LHCN-M2 (cell line): Measurements from ENCODE around the gene GPR132. TPM values are rescaled to one million over a fixed set of nuclear protein-coding genes. Genes with fewer than 3 reads are reported as not detected.
"Not testable (repeated sequence)": the region's sequence is repeated elsewhere in the genome, so short reads cannot be mapped to it uniquely, and the experiment has no call there.

ENCODE experiments used
- DNase-seq: peaks from one replicate; pipeline ENCODE4 v3.0.0-alpha.2; 2012; ENCODE audit warnings: low read depth
- polyA plus RNA-seq: library from polyadenylated mRNA; unstranded; fragments of >200 nt; gene quantifications from one replicate; pipeline ENCODE4 v1.2.1, GENCODE V29; 2012; ENCODE audit warnings: missing spikeins
- total RNA-seq: library from RNA; depleted of rRNA; stranded (reverse); fragments of >200 nt; gene quantifications from 2 replicates; pipeline ENCODE4 v1.2.3, GENCODE V29; 2014; rRNA removed

Gene GPR132, protein sequence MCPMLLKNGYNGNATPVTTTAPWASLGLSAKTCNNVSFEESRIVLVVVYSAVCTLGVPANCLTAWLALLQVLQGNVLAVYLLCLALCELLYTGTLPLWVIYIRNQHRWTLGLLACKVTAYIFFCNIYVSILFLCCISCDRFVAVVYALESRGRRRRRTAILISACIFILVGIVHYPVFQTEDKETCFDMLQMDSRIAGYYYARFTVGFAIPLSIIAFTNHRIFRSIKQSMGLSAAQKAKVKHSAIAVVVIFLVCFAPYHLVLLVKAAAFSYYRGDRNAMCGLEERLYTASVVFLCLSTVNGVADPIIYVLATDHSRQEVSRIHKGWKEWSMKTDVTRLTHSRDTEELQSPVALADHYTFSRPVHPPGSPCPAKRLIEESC
- total RNA-seq, result not detected in 2 replicates
- polyA plus RNA-seq, result not detected

DNA sequence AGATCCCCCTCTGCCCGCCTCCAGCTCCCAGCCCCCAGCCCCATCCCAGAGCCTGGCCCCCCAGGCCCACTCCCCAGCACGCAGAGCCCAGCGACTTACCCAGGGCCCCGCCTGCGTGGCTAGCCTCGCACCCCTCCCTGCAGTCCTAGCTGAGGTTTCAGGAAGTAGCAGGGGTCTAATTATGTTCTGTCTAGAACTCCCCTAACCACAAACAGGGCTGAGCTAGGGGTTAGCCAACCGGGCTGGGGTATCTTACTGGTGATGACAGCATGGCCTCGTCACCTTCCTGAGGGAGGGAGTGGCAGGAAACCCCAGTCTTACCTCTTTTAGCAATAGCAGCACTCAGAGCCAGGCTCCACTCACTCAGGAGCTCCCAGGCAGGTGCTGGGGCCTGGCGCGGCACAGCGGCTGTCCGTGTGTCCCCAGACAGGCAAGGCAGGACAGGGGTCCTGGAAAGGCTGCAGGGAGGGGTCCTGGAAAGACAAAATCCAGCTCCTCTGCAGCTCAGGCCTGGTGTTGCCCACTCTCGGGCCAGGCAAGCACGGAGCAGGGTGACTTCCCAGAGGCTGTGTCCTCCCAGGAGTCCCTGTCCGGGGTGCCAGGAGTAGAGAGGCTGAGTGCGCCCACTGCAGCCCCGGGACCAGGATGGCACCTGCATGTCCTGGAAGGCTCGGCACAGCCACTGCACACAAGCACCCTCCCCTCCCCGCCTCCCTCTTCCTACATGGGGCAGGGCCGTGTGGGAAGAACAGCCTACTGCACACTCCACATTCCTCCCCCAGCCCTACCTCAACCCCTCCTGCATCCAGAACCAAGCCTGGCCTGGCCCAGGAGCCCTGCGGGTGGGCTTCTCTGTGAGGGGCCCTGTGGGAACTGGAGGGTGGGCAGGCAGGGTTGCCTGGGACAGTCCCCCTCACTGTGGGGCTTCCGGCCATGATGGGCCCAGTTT, at the start of gene GPR132:
Gene GPR132 (minus strand): TSS at position 151 of the 949 bp plus-strand sequence. CDS start 10,010 bp downstream, outside the sequence.
- no peak for DNase-seq

DNA sequence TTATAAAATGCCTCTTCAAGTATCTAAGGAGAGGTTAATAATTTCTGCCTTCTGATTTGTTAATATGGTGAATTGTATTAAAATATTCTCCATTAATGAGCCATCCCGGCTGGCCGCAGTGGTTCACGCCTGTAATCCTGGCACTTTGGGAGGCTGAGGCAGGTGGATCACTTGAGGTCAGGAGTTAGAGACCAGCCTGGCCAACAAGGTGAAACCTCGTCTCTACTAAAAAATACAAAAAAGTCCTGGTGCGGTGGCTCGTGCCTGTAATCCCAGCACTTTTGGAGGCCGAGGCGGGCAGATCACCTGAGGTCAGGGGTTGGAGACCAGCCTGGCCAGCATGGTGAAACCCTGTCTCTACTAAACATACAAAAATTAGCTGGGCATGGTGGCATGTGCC, 44.0 kb upstream of the GPR132 start:
- not testable (repeated sequence) for DNase-seq

DNA sequence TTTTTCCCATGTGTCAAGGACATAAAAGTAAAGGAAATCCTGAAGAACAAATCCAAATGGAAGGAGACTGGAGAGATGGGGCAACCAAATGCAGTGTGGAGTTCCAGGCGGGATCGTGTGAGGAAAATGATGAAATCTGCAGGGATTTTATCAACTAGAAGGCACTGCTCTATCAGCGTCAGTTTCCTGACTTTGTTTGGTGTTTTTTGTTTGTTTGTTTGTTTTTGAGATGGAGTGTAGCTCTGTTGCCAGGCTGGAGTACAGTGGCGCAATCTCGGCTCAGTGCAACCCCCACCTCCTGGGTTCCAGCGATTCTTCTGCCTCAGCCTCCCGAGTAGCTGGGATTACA, 43.3 kb upstream of the GPR132 start:
- no peak for DNase-seq

DNA sequence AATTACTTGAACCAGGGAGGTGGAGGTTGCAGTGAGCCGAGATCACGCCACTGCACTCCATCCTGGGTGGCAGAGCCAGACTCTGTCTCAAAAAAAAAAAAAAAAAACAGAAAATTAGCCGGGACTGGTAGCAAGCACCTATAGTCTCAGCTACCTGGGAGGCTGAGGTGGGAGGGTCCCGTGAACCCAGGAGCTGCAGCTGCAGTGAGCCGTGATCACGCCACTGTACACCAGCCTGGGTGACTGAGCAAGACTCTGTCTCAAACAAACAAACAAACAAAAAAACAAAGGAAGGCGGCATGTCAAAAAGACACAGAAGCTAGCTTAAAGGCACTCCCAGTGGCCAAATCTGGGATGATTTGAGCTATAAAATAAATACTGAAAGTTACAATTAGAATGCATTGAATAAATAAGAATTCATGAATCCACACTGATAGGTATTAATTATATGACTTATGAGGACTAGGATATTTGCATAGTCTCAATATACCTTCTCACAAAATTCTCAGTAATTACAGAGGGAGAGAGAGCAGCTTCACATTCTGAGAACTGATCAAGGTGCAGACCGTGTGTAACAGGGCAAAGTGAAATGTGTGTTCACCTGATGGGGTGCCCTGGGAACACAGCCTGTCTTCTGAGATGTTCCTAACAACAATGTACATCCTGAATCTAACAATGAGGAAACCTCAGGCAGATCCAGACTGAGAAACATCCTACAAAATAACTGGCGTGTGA, 42.7 kb upstream of the GPR132 start:
- no peak for DNase-seq

DNA sequence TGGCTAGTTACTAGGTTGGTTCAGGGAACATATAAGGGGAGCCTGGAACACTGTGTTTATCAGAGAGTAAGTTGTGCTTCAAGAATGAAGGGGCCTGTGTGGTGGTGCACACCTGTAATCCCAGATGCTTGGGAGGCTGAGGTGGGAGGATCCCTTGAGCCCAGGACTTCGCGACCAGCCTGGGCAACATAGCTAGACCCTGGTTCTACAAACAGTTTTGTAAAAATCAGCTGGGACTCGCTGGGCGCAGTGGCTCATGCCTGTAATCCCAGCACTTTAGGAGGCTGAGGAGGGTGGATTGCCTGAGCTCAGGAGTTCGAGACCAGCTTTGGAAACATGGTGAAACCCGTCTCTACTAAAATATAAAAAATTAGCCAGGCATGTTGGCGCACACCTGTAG, 42.1 kb upstream of the GPR132 start:
- no peak for DNase-seq

DNA sequence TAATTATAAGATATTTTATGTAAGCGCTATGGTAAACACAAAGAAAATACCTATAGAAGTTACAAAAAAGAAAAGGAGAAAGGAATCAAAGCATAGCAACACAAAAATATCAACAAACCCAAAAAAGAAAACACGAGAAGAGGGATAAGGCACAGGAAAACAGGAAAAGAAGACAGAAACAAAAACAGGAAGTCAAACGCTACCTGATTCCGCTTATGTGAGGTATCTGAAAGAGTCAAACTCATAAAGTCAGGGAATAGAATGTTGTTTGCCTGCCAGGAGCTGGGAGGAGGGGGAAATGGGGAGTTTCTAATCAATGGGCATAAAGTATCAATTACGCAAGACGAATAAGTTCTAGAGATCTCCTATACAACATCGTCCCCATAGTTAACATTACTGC, 39.9 kb upstream of the GPR132 start:
- no peak for DNase-seq

DNA sequence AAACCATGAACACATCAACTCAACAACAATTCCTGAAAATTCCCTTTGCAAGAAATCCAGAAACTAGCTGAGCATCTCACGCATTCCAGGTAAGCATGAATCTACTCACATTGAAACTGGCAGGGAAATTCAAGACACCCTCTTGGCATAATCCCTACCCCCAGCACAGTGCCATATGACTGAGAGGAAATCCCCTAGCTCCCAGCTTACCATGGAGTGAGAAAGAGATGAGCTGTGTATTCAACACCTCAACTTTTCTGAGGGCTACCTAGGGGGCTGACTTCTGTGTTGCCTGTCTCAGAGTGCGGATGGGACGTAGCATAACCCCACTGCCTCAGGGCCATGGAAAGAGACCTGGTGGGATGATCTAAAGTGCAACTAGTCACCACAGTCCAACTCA, 37.7 kb upstream of the GPR132 start:
- DNase-seq, result no peak

DNA sequence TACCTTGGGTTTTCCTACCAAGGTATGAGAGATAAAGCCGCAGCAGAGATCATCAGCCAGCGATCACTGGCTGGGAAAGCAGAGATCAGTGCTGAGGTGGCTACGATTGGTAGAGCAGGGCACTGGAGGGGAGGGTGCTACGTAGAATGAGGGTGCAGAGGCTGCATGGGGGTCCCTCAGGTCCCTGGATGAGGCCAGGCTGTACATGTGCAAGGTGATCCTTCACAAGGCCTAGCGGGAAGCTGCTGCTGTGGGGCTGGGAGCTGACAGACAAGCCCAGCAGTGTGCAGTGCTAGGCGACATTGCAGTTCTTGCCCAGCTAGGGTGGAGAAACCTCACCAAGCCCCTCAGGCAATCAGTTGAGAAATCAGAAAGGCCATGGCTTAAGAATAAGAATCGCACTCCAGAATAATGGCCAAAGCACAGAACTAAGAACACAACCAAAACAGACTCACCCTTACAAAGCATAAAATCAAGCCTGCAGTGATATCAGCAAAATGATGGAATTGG, 37.2 kb upstream of the GPR132 start:
- no peak for DNase-seq

DNA sequence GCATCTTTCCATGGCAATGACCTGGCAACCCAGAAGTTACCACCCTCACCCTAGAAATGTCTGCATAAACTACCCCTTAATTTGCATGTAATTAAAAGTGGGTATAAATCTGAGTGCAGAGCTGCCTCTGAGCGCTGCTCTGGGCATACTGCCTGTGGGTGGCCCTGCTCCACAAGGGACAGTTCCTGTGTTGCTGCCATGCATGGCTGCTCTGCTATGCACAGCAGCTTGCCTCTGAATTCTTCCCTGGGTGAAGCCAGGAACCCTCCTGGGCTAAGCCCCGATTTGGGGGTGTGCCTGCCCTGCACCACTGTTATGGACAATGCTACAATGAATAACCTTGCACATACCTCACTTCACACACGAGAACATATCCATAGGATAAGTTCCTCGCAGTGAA, 35.7 kb upstream of the GPR132 start:
- DNase-seq, result no peak

DNA sequence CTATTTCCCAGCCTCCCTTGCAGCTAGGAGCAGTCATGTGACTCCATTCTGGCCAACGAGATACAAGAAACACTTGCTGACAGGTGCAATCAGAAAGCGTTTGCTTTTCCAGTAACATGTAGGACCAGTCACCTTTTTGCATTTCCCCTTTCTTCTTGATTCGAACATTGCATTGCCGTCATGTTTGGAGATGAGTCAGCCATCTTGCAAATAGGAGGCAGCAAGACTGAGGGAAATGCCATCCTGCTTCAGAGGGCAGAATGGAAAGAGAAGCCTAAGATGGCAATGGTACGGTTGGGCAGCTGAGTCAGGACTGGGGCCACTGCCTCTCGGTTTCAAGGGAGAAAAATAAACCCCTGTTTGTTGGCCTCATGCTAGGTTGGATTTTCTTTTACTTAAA, 34.5 kb upstream of the GPR132 start:
- no peak for DNase-seq

DNA sequence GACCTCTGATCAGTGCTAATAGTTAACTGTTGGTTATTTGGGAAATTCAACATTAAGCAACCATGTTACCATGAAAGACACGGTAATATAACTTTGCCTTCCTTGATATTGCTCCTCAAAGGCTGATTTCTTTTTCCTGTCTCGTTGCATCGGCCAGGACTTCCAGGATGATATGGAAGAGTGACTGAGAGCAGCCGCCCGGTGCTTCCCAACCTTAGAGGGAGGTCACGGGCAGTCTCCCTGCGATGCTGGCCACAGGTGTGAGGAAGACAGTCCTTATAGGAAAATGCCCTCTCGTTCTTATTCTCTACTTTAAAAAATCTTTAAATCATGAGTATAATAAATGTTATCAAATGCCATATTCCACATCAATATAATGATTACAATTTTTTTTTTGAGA, 33.1 kb upstream of the GPR132 start:
- DNase-seq, result no peak

DNA sequence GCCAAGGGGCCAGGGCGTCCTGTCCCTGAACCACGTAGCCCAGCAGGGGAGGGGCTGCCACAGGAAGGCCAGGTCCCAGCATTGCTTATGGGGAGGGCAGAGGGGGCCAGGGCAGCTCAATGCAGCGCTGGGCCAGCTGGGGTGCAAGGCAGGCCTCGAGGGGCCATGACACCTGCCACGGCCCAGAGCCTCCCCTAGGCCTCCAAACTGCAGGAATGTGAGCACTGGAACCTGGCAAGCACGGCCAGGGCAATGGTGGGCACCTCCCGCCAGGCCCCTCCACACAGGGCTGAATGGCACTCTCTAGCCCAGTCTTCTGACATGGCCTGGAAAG, 32.5 kb upstream of the GPR132 start:
- DNase-seq, result no peak

DNA sequence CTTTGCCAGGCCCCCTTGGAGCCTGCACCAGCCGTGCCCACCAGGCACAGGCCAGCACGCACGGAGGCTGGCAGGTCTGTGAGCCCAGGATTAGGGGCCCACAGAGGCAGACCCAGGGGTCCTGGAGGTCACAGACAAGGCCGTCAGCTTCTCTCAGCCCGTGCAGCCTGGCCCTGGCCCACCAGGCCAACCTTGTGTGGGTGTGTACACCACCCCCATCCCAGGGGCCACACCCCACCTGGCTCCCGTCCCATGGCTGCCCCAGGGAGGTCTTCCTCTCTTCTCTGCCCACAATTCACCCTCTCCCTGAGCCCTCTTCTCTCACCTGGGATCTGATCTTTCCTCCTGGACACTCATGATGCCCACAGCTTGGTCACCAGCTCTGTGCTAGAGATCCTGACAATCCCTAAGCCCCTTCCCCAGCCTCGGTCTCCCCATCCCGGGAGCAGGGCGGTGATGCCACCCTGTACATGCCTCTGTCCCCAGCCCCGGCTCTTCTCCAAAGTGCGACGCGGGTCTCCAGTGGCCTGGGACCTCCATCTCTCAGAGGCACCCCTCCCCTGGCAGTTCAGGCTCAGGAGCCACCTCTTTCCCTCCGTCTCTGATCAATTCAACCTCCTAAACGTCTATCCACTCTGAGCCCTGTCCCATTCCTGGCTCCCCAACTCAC, 31.1 kb upstream of the GPR132 start:
- DNase-seq, result no peak

DNA sequence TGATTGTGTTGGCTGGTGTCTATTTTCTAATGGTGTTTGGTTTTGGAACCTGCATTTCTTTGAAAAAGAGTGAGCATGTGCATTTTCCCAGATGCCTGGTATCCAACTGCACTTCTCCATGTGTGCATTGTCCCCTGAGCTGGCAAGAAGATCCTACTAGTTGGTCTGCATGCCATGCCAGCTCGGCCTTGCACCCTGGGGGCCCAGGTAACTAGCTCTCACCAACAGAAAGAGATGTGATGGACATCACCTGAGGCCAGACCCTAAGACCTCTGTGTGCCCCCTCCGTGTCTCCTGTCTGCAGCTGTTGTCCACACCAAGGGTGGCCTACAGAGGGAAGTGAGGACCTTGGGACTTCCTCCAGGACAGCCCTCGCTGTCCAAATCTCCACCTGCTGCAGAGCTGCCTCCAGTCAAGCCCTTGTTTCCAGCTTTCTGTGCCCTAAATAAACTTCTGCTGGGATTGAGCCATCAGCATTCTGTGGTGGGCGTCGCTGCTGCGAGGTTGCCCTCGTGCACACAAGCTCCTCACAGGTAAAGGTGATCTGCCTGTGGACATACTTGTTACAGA, 30.1 kb upstream of the GPR132 start:
- DNase-seq, result no peak

DNA sequence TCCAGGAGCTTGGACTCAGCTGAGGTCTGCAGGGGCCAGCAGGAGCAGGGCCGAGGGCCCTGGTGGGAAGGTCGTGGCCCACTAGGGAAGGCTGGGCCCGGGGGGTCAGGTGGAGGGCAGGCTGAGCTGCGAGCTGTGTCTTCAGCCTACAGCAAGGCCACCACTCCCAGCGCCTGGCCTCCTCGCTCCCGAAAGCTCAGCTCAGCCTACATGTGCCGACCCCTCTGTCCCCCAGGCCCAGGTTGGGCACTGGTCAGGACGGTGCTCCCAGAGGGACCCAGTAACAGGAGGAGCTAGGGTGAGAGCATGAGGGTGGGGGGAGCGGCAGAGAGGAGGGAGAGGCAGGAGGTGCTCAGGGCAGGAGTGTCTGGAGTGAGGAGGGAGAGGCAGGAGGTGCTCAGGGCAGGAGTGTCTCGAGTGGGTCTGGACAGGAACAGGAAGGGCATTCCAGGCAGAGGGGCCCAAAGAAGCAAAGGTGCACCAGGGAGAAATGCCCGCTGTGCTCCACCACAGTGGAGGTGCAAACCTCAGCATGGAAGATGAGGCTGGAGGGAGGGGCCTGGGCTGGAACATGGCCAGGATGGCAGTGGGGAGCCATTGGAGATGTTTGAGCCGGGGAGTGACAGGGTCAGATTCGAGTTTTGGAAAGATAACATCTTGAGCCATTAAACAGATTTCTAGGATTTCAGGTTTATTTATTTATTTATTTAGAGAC, 29.1 kb upstream of the GPR132 start:
- no peak for DNase-seq

DNA sequence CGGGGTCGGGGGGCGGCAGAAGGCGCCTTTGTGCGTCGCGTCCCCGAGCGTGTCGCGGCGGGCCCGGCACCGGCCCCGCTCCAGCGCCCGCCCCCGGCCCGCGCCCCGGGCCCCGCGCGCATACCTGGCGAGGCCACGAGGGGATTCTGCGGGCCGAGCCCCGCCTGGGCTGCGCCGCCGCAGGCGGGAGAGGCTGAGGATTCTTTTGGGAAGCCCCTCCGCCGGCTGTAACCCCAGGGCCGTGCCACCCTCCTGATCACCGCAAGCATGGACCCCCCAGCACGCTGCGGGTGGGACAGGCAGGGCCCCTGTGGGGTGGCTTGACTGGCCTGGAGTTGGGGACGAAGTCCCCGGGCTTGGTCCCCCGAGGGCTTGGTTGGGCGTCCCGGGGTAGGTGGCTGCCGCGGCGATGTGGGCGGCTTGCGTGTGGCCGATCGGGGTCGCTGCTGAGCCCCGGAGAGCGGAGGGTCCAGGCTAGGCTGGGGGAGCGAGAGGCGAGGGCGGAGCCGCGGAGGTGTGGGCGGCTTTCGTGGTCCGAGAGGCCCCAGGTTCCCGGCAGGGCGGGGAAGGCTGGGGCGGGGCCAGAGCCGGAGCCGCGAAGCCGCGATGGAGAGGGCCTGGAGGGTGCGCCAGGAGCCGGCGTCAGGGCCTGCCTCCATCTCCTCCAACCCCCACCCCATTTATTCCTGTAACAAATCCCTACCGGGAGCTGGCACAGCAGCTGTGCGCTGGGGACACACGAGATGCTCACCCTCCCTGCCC, 28.4 kb upstream of the GPR132 start:
- no peak for DNase-seq

DNA sequence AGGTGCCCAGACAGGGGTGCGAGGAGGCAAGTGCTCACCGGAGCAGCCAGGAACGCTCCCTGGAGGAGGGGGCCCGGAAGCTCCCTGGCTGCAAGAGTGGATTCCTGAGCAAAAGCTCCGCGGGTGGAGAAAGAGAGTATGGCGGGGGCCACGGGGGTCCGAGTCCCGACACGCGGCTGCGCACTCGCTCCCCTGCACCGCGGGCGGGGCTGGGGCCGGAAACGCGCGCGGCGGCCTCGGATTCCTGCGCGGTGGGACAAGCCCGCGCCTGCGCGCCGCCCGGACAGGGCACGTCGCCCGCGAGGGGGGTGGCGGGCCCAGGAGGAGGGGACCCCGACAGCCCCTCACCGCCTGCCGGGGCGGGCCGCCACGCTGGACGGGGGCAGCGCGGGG, 27.8 kb upstream of the GPR132 start:
- DNase-seq, result no peak

DNA sequence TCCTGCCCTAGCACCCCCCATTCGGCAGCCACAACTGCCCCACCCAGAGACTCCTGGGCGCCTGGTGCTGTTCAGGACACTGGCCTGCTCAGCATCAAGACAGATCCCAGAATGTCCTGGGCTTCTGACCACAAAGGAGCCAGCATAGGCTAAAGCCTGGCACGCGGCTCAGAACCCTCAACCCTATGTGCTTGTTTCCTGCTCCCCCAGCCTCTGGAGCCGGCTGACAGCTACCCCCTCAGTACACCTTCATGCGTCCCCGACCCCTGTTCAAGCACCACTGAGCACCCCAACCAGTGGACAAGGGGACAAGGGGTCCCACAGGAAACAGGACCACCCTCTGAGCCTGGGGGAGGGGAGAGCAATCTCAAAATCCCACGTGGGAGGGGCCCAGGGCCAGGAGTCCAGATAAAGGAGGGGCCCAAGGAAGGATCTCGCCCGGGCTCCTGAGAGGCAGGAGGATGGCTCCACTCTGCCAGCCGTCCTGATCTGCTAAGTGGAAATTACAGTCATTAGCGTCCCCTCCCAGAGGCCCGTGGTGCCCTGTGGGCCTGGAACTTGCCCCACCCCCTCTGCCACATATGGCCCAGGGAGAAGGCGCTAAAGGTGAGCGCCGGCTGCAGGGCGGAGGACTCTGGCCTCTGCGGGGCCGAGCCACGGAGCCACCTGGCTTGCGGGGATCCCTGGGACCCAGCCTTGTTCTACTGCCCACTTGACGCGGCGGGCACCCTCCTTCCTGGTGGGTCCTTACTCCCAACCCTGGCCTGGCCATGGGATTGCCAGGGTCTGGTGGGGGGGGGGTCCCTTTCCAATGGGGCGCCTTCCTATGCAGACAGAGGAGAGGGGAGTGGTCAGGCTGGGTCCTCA, 27.2 kb upstream of the GPR132 start:
- no peak for DNase-seq
